ENCODE results near the gene CLDN17. TPM values are rescaled to one million over a fixed set of nuclear protein-coding genes. Genes with fewer than 3 reads are reported as not detected.

CLDN17 gene
- total and polyA plus RNA-seq, 2 donors (not counting 1 experiment from before 2014, with no cell fraction given): not detected

DNA sequence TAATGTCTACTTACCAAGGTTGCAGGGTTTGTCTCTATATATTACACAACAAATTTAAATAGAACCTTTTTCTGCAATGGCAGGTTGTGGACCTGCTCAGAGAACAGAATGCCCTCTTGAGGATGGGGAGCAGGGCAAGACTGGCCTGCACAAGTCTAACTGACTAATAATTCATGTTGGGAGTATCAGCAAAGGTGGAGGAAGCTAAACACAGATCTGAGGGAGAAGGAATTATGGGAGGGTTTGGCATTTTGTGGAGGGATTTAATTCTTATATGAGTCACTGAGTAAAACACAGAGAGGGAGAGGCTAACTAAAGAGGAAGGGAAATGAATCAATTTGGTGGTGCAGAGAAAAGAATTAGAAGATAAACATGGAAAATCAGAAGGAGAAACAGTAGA, 40.0 kb downstream of the CLDN17 start:
- no peak overlapping the region for H3K4me3 ChIP-seq (replicated peaks in 1 of 4; ENCODE audit: control extremely low read depth in 1 of 4, insufficient read depth in 1 of 4, low read depth in 3 of 4, low read length in 4 of 4)
- no peak overlapping the region for H3K27ac ChIP-seq (ENCODE audit: insufficient read depth, low read length)
- TF ChIP-seq, protein P1, sequence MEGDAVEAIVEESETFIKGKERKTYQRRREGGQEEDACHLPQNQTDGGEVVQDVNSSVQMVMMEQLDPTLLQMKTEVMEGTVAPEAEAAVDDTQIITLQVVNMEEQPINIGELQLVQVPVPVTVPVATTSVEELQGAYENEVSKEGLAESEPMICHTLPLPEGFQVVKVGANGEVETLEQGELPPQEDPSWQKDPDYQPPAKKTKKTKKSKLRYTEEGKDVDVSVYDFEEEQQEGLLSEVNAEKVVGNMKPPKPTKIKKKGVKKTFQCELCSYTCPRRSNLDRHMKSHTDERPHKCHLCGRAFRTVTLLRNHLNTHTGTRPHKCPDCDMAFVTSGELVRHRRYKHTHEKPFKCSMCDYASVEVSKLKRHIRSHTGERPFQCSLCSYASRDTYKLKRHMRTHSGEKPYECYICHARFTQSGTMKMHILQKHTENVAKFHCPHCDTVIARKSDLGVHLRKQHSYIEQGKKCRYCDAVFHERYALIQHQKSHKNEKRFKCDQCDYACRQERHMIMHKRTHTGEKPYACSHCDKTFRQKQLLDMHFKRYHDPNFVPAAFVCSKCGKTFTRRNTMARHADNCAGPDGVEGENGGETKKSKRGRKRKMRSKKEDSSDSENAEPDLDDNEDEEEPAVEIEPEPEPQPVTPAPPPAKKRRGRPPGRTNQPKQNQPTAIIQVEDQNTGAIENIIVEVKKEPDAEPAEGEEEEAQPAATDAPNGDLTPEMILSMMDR (conservative IDR thresholded peaks at IDR 0.05 in 1 of 2, IDR thresholded peaks at IDR 0.05 in 1 of 2; ENCODE audit: low read depth in 1 of 2, low read length in 2 of 2): no peak
- no peak for TF ChIP-seq EZH2 (IDR thresholded peaks at IDR 0.05; ENCODE audit: low read length, missing control alignments)
- H3K9ac ChIP-seq (ENCODE audit: insufficient read depth, low read length): no peak overlapping the region
- H3K4me1 ChIP-seq (ENCODE audit: control insufficient read depth, extremely low read depth, insufficient read depth, low read length): no peaks in the 10 kb centered on the region
- H2AFZ ChIP-seq (ENCODE audit: low read length): no peak overlapping the region
- H3K36me3 ChIP-seq (ENCODE audit: control insufficient read depth, insufficient read depth, low read length): no peaks in the 10 kb centered on the region
- no peaks in the 10 kb centered on the region for H3K79me2 ChIP-seq (ENCODE audit: control insufficient read depth, insufficient read depth, low read length)
- no peaks in the 10 kb centered on the region for H3K9me3 ChIP-seq (ENCODE audit: control insufficient read depth, insufficient read depth, low read depth, low read length)
- no peaks in the 10 kb centered on the region for H4K20me1 ChIP-seq (ENCODE audit: control insufficient read depth, extremely low read depth, insufficient read depth, low read length)
- H3K27me3 ChIP-seq (ENCODE audit: control insufficient read depth, insufficient read depth, low read length): no peaks in the 10 kb centered on the region
- no peak for DNase-seq (ENCODE audit: low read depth in 2 of 2)
- H3K4me2 ChIP-seq (ENCODE audit: extremely low read depth, insufficient read depth, low read length): no peak overlapping the region

DNA sequence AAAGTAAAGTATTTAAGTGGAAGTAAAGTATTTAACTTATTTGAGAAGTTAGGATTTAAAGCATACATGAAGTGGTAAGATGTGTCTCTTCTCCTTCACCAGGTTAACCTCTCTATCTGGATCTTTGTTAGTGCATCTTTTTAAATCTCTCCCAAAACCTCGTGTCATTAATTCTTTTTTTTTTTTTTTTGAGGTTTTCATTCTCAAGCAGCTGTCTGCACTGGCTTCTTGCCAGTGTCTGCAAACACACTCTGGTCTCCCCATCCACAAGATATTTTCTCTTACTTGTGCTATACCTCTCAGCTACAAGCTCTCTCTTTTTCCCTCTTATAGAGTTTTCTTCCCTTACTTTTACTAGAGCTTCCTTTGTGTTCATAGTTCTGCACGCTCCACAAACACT, 49.0 kb downstream of the CLDN17 start:
- no peak overlapping the region for H3K4me2 ChIP-seq (ENCODE audit: extremely low read depth, insufficient read depth, low read length)
- H3K79me2 ChIP-seq (ENCODE audit: control insufficient read depth, insufficient read depth, low read length): no peaks in the 10 kb centered on the region
- no peaks in the 10 kb centered on the region for H4K20me1 ChIP-seq (ENCODE audit: control insufficient read depth, extremely low read depth, insufficient read depth, low read length)
- H2AFZ ChIP-seq (ENCODE audit: low read length): no peak overlapping the region
- no peak overlapping the region for H3K4me3 ChIP-seq (replicated peaks in 1 of 4; ENCODE audit: control extremely low read depth in 1 of 4, insufficient read depth in 1 of 4, low read depth in 3 of 4, low read length in 4 of 4)
- no peaks in the 10 kb centered on the region for H3K27me3 ChIP-seq (ENCODE audit: control insufficient read depth, insufficient read depth, low read length)
- H3K36me3 ChIP-seq (ENCODE audit: control insufficient read depth, insufficient read depth, low read length): no peaks in the 10 kb centered on the region
- no peaks in the 10 kb centered on the region for H3K4me1 ChIP-seq (ENCODE audit: control insufficient read depth, extremely low read depth, insufficient read depth, low read length)
- H3K9me3 ChIP-seq (ENCODE audit: control insufficient read depth, insufficient read depth, low read depth, low read length): no peaks in the 10 kb centered on the region
- no peak for DNase-seq (ENCODE audit: low read depth in 2 of 2)
- H3K9ac ChIP-seq (ENCODE audit: insufficient read depth, low read length): no peak overlapping the region
- no peak overlapping the region for H3K27ac ChIP-seq (ENCODE audit: insufficient read depth, low read length)
- TF ChIP-seq, protein P1 (conservative IDR thresholded peaks at IDR 0.05 in 1 of 2, IDR thresholded peaks at IDR 0.05 in 1 of 2; ENCODE audit: low read depth in 1 of 2, low read length in 2 of 2): no peak
- TF ChIP-seq EZH2 (IDR thresholded peaks at IDR 0.05; ENCODE audit: low read length, missing control alignments): no peak

DNA sequence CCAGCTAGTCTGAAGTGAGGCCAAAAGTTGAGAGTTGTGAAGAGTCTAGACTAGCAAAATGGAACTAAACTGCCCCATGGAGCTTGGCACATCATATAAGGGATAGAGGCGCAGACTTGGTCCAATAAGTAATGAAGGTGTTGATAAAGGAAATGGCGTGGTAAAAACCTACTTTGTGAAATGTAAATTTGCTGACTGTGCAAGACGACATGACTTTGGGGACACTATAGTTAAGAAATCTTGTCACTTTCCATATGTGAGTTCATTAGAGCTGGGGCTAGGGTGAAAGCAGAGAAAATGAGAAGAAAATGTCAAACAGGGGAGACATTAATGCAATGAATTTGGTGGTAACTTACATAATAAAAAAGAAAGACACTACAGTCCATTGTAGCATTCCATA, 50.1 kb downstream of the CLDN17 start:
- Histone ChIP-seq H3K9ac (ENCODE audit: insufficient read depth, low read length) (no peak overlapping the region), H3K4me3 (replicated peaks in 1 of 4; ENCODE audit: control extremely low read depth in 1 of 4, insufficient read depth in 1 of 4, low read depth in 3 of 4, low read length in 4 of 4) (no peak overlapping the region), H4K20me1 (ENCODE audit: control insufficient read depth, extremely low read depth, insufficient read depth, low read length) (no peaks in the 10 kb centered on the region), H3K27ac (ENCODE audit: insufficient read depth, low read length) (no peak overlapping the region), H3K79me2 (ENCODE audit: control insufficient read depth, insufficient read depth, low read length) (no peaks in the 10 kb centered on the region), H3K4me2 (ENCODE audit: extremely low read depth, insufficient read depth, low read length) (no peak overlapping the region), H3K4me1 (ENCODE audit: control insufficient read depth, extremely low read depth, insufficient read depth, low read length) (no peaks in the 10 kb centered on the region), H3K36me3 (ENCODE audit: control insufficient read depth, insufficient read depth, low read length) (no peaks in the 10 kb centered on the region), H2AFZ (ENCODE audit: low read length) (no peak overlapping the region), H3K27me3 (ENCODE audit: control insufficient read depth, insufficient read depth, low read length) (no peaks in the 10 kb centered on the region), H3K9me3 (ENCODE audit: control insufficient read depth, insufficient read depth, low read depth, low read length) (no peaks in the 10 kb centered on the region)
- DNase-seq (ENCODE audit: low read depth in 2 of 2): no peak
- no peak for TF ChIP-seq EZH2 (IDR thresholded peaks at IDR 0.05; ENCODE audit: low read length, missing control alignments)
- TF ChIP-seq, protein P1 (conservative IDR thresholded peaks at IDR 0.05 in 1 of 2, IDR thresholded peaks at IDR 0.05 in 1 of 2; ENCODE audit: low read depth in 1 of 2, low read length in 2 of 2): no peak

Other genes starting within 250 kb of the CLDN17 start
- gene GRIK1, start 226.8 kb downstream of the CLDN17 start, total RNA-seq: not detected in 2 replicates
- not detected in 2 replicates for gene GRIK1, start 226.8 kb downstream of the CLDN17 start, polyA plus RNA-seq
- not detected in 2 replicates for gene CLDN8, start 49.3 kb upstream of the CLDN17 start, total RNA-seq
- gene CLDN8, start 49.3 kb upstream of the CLDN17 start, polyA plus RNA-seq: not detected in 2 replicates
- not detected in 2 replicates for gene KRTAP24-1, start 116.1 kb upstream of the CLDN17 start, total RNA-seq
- gene KRTAP24-1, start 116.1 kb upstream of the CLDN17 start, polyA plus RNA-seq: not detected in 2 replicates
- gene KRTAP25-1, start 122.7 kb upstream of the CLDN17 start, total RNA-seq: not detected in 2 replicates
- not detected in 2 replicates for gene KRTAP25-1, start 122.7 kb upstream of the CLDN17 start, polyA plus RNA-seq
- not detected in 2 replicates for gene KRTAP26-1, start 153.5 kb upstream of the CLDN17 start, total RNA-seq
- not detected in 2 replicates for gene KRTAP26-1, start 153.5 kb upstream of the CLDN17 start, polyA plus RNA-seq
- gene KRTAP27-1, start 170.9 kb upstream of the CLDN17 start, total RNA-seq: not detected in 2 replicates
- gene KRTAP27-1, start 170.9 kb upstream of the CLDN17 start, polyA plus RNA-seq: not detected in 2 replicates
- gene KRTAP23-1, start 181.8 kb upstream of the CLDN17 start, total RNA-seq: not detected in 2 replicates
- not detected in 2 replicates for gene KRTAP23-1, start 181.8 kb upstream of the CLDN17 start, polyA plus RNA-seq
- not detected in 2 replicates for gene KRTAP13-2, start 205.5 kb upstream of the CLDN17 start, total RNA-seq
- not detected in 2 replicates for gene KRTAP13-2, start 205.5 kb upstream of the CLDN17 start, polyA plus RNA-seq
- not detected in 2 replicates for gene KRTAP13-1, start 229.2 kb upstream of the CLDN17 start, total RNA-seq
- gene KRTAP13-1, start 229.2 kb upstream of the CLDN17 start, polyA plus RNA-seq: not detected in 2 replicates

All from fibroblast of lung (primary cell).